HUDEP-2 (cell line): ENCODE results near the gene NAV2.

Source experiments
- DNase-seq, 76 experiments: peaks; one replicate each; lab custom pipeline; 2025; ENCODE audit not compliant: unreplicated experiment in 76 of 76; lab: John Stamatoyannopoulos, UW

The NAV2 gene

DNA sequence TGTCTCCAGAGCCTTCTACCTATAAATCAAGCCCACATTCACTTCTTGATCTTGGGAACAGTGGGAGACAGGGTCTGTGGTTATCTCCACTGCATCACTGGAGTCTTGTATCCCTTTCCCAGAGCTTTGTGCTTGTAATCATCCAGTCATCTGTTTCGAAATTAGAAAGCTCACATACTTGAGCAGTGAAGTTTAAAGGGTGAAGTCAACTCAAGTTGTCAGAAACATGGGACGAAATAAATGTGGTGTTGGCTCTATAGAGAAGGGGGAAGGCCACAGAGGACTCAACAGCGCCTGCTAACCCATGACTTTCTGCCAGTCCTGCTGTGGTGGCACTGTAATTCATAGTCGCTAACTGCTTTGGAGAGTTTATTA is 250.2 kb downstream of the NAV2 start:
- DNase-seq = no peak

DNA sequence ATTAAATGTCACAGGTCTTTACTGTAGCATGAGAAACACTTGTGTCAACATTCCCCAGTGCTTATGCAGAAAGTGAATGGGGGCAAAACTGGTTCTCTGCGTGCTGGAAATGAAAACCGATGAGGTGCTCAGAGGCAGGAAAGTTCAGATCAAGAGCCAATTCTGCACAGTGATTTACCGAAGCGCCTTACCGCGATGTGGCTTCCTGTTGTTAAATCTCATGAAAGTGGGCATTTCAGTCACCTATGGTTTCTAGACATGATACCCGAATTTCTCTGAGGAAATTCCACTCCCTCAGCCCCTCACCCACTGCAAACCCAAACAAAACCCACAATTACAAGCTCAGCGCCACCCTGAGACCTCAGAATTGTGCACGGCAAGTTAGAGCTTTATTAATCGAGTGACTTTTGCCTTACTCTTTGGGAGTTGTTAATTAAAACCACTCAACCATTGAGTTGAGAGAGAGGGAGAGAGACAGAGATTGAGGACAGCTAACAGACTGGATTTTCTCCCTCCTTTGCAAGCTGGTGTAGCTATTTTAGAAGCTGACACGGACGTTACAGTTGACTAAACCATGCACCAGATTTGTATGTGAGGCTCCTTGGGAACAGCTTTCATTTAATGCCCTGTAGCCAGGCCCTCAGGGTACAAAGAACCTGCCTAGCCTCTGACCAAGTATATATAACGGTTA is 251.2 kb downstream of the NAV2 start:
- no peak for DNase-seq

DNA sequence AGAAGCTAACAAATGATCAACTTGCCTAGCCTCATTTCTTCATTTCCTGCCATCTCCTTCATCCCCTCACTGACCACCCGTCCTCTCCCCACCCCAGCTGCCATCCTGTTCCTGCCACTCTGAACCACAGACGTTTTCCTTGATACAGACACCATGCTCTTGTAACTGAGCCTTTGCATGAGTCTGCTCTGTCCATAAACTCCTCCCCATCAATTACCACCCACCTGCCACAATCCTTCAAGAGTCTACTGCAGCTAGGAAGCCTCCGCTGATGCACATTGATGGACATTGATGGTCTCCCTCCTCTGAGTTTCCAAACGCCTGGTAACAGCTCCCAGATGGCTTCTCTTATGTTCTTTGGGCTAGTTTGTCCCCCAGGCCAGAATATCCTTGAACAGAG is 253.8 kb downstream of the NAV2 start:
- no peak for DNase-seq

DNA sequence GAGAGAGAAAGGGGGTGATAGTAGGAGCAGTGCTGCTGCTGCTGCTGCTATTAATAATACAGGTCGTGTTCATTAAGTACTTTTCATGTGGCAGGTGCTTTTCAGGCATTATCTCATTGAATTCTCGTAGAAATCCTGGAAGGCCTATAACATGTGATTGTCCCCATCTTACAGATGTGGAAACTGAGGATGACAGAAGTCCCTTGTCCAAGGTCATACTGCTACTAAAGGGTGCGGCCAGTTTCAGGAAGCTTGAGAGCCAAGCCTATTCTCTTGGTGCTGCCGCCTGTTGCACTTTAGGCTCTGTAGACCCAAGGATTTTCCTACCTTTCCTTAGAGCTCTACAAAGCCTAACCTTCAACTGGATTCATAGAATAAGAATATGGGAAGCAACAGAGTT is 254.3 kb downstream of the NAV2 start:
- DNase-seq = no peak

DNA sequence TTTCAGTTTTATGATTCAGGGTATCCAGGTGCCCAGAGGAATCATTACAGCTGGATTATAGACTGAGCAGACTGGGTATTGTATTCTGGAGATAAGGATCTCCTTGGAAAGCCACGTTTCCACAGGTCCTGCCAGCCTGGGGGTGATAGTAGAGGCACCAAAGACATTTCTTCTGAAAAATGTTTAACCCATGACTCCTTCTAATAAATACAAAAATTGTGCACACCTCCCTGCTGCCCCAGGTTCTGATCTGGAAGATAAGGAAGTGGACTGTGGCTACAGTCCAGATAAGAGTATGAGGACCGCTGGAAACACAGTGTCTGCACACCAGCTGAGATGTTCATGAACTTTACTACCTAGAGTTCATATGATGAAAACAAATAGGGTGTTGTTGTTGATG is 255.2 kb downstream of the NAV2 start:
- DNase-seq = no peak

DNA sequence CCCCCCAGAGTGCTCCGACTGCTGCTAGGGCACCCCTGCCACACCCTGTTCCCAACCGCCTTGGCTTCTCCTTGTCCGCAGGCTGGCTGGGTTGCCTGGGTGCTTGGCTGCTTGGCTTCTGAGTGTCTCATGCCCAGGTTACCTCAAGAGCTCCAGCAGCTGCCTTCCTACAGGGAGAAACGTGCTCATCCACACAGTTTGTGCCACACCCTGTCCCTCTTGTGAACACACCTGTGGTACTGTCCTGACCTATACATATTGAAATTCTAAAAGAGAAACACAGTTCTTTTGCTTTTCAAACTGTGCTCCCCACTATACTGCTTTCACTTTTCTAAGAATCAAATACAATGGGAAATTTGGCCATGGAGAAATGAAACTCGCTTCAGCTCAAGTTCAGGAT is 256.2 kb downstream of the NAV2 start:
- DNase-seq = no peak

DNA sequence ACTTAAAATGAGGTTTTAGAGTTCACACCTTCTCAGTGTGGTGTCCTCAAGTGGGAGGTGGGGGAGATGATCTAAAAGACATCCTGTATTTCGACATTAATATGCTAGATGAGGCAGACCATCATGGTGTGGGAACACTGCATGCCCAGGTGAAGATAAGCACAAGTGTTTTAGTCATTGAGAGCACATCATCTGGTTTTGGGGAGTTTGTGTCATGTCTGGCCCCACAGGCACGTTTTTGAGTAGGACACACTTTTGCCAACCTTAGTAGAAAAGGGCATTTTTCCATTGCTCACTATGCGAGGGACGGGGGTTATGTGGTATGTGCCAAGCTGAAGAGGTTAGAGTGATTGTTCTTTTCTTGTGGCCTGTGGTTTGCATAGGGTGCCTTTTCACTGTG is 258.3 kb downstream of the NAV2 start:
- no peak for DNase-seq

DNA sequence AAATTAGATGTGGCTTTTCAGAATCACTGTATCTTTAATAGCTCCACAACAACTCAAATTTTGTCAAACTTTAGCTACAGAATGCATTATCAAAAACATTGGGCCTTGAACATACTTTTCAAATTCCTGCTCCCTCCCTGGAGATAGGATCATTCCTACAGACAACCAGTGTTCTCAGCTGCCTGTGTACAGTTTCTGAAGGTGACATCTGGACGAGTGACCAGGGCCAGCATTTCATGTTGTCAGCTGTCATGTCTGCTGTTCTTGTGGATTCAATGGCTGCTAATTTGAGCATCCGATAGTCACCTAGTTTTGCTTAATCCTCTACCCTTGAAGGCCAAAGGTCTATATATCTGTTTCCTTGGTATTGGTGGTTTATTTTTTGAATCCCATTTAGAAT is 259.5 kb downstream of the NAV2 start:
- DNase-seq = no peak

DNA sequence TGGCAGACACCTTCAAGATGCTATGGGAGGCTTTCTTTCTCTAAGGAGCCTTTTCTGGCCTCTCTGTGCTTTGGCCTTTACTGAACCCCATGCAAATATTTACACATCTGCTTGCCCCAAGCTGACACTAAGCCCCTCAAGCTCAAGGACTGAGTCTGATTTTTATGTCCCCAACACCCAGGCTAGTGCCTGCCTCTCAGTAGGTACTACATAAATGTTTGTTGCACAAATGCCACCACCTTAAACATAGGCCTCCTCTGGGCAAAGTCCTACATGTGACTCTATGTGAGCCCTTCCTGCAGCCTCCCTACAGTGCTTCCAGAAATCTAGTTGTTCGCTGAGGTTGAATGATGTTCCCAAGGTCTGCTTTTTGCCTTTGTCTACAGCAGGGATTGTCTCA is 260.0 kb downstream of the NAV2 start:
- no peak for DNase-seq

DNA sequence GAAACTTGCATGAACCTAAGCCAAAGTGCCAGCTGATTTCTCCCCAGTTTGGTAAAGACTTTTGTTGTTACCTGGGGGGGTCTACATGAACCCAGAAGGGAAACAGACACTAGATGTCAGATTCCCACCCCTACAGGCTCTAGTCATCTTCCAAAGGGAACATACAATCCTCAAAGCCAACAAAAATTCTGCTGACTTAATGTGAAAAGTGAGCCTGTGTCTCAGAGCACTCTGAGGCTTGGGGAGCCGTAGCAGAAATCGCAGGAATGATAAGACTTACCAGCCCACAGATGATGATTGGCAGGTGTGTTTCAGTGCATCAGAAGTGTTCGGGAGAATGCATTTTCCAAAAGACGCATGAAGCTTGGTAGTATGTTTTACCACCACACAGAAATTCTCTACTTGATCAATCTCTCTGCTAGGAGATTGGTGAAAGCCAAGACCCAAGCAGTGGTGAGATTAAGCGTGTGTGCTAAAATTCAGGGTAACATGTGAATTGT is 260.5 kb downstream of the NAV2 start:
- DNase-seq = no peak

DNA sequence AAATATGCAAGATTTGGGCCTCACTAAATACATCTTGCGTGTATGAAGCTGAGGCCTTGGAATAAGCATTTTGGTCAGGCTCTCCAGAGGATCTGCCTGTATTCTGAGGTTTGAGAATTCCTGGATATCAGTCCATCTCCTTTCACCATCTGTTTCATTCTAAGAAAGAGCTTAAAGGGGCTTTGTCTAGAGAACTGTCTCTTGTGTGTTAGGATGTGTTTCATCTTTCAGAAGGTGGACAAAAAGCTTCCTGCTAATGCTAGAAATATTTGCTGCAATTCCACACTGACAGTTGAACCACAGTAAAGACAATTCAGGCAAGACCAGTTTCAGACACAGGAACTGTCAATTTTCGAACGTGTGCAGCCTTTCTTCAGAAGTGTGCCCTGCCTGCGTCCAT is 262.2 kb downstream of the NAV2 start:
- DNase-seq = peak in 1 of 76 experiments; percentile 13

DNA sequence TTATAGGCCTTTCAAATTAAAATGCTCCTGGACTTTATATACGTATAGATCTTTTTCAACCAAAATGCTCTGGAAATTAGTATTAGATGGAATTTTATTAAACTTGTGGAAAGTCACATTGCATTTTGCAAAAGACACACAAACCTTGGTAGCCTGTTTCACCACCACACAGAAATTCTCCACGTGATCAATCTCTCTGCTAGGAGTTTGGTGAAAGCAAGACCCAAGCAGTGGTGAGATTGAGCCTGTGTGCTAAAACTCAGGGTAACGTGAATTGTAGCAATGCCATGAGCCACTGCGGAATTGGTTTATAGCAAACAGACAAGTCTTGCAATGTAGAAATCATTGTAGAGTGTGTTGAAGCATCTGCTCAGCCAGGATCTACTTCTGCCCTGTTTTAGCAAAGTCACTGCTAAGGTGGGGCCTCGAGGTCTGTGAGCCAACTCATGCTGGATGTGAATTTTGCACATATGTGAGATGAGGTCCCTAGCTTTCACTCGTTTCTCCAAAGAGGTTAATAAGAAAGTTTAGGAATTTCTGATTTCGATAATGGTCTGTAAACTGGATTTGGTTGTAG is 262.9 kb downstream of the NAV2 start:
- no peak for DNase-seq

DNA sequence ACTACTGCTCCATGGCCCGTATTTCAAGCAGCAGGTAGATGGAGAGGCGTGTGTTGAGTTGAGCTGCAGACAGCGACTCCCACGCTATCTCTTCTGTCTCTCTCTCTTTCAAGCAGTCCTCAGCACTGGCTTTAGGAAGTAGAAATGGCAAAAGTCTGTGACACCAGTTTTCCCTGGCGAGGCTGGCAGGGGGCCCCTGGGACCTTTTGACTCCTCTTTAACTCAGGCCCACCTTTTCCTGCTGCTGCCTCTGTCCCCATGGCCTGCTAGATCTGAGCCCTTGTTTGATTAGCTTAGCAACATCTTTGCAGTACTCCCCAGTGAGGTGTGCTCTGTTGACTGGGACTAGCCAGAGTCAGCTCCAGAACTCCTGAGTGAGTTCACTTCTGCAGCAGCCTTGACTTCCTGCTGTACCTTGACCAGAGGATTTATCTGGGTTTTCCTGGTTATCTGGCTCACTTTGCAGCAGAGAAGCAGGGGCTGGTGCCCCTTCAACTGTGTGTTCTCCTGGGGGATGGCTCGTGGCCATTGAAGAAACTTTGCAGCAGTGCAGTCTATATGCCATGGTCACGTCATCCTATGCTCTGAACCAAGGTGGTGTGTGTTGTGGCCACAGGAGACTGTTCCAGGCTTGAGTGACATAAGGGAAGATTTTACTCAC is 263.8 kb downstream of the NAV2 start:
- no peak for DNase-seq

DNA sequence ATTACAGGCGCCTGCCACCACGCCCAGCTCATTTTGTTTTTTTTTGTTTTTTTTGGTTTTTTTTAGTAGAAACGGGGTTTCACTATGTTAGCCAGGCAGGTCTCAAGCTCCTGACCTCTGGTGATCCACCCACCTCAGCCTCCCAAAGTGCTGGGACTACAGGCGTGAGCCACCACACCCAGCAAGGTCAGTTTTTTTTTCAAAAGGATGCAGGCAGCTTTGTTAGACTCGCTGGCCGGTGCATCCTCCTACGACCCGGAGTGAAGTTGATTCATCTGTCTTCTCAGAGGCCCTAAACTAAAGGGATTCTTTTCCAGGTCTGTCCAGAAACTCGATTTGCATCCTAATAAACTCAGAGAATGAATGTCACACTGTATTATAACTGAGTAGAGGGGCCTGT is 265.3 kb downstream of the NAV2 start:
- DNase-seq = no peak

DNA sequence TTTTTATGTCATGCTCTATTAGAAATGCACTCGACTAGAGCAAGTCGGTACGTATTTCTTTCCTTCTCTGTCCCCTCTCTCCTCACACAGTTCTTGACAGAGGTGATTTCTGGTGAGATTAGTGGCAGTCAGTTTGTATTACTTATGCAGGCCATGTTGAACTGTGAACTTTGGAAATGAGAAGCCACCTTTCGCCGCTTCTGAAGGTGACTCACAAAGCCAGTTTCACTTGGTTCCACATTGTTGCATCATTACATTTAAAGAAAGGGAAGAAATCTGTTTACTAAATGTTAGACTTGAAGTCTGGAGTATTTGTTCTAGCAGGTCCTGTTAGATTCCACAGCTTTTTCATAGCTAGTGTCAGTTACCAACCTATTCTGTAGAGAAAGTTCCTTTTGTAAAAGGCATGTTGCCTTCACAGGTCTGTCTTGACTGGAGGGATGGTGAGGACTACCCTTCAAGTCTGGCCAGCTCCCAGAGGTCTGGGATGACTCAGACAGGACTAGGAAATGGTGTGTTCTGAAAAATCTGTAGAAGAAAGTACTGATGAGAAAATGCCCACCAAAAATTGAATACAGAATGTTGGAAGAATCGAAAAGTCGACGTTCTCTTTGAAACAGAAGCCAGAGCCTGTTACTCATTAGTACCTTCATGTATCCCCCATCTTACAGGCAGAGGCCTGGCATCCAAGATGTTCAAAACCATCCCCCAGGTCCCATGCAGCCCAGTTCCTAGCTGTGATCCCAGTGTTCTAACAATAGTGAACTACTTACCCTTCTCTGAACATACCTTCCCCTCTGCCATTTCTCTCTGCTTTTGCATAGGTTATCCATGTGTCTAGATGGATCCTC is 266.3 kb downstream of the NAV2 start:
- no peak for DNase-seq

DNA sequence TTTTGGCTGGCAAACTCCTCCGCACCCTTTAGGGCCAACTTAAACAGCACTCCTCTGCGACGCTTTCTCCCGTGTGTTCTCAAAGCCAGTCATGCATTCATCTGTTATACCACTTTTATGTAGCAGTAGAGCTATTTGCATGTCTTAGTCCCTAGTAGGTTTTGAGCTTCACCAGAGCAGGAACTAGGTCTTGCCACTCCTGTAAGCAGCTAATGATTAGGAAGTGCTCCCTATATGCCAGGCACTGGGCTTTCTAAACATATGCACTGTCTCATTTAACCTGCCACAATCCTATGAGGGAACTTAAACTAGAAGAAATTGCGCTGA is 266.8 kb downstream of the NAV2 start:
- no peak for DNase-seq

DNA sequence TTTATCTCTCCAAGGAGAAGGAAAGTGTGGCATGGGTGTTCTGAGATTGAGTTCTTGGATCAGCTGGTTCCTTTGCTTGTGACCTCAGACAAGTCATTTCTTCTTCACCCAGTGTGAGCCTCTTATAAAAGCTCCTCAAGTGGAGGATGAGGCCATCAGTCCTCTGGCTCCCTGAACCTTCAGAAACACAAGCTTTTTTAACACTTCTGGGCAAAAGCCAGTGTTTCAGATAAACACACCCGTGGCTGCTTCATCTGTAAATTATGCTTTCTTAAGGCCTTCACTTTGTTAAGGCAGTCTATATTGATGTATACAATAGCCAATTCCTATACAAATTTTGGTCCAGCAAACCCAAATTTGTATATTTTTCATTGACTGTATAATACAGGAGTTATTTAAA is 267.8 kb downstream of the NAV2 start:
- peak in 10 of 76 experiments; percentile 1 to 50 (median 14) for DNase-seq

DNA sequence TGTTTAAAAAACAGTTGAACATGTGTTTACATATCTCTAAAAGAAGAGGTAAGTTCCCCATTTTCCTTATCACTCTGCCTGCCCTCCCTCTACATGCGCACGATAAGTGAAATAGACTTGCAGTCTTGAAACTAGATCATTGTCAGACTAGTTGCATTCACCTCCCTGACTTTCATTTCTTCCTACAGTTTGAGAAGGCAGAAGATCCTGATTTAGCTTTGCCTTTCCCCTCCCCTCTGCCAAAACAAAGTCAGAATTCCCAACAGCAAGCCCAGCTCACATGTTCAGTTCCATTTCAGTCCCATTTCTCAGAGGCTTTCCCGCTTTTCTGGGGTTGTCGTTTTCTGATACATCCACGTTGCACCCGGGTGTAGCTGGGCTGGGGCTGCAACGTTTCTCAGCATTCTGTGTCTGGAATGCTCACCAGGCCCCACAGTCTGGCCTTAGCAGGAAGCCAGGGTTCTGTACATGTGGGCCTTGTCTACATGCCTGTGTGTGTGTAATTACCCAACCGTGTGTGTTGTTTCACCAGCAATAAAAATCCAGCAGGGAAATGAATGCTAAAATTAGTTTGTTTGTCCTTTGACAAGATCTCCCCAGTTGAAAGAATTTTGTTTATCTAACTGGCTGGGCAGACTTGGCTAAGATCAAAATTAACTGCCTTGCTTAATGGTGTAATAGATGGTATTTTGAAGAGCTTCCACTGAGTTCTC is 268.5 kb downstream of the NAV2 start:
- peak in 19 of 76 experiments; percentile 2 to 57 (median 18) for DNase-seq

DNA sequence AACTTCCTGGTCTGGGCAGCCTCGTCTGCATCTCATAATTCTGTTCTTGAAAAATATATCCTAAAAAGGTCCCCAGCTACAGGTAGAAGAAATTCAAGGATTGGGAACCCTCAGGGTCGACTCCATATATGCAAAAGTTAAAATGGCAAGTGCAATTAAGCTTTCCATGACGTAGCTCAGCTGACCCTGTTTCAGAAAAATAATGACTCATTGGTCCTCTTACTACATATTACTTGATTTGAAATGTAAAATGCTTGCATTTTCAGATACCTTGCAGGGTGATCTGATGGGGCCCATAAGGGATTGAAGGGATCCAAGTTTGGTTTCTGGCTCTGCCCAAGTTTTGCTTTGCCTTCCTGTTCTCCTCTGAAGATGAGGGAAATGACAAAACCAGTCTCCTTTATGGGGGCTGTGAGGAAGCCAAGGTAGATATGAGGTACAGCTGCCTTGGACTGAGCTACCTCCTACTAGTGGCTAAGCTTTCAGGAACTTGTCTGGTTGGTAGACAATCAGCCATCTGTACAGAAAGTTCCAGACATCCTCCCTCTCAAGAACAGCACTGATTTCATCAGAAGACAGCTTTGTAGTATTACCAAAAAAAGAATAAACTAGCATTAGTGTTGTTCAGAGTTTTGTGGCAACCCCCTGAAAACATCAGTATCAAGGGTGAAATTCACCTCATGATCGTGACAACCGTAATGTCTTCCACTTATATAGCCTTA is 270.3 kb downstream of the NAV2 start:
- no peak for DNase-seq
